Tibial artery (tissue), 4 donors: Measurements from ENCODE around the gene CPTP.

Source experiments
- DNase-seq, 2 donors: peaks; one replicate each; pipeline ENCODE4 v3.0.0-alpha.2; 2019
- H3K27ac ChIP-seq, 2 donors: fragments of 200-600 bp; sonication (generic) in 1 of 2; 1 replicate in 1 of 2; 2 replicates in 1 of 2; pipeline ENCODE4 v1.5.1; 2018 to 2019; ENCODE audit warnings: mild to moderate bottlenecking in 1 of 2
- H3K27me3 ChIP-seq, 2 donors: fragments of 200-600 bp; sonication (generic) in 1 of 2; one replicate each; pipeline versions ENCODE4 v1.5.1 to v1.6.0; 2016 to 2019
- H3K36me3 ChIP-seq, 3 donors: fragments of 200-600 bp; sonication (generic) in 2 of 3; one replicate each; pipeline ENCODE4 v1.5.1; 2016 to 2019; ENCODE audit warnings: mild to moderate bottlenecking in 2 of 3
- H3K4me1 ChIP-seq, 4 donors: fragments of 200-600 bp; sonication (generic) in 2 of 4; 1 replicate in 3 of 4; 2 replicates in 1 of 4; pipeline ENCODE4 v1.5.1; 2016 to 2019
- H3K4me3 ChIP-seq, 2 donors: fragments of 200-600 bp; sonication (generic) in 1 of 2; 1 replicate in 1 of 2; 2 replicates in 1 of 2; pipeline ENCODE4 v1.5.1; 2018 to 2019; ENCODE audit warnings: mild to moderate bottlenecking in 2 of 2
- H3K9me3 ChIP-seq, 3 donors: fragments of 200-600 bp; sonication (generic) in 1 of 3; one replicate each; pipeline ENCODE4 v1.5.1; 2016 to 2019
- CTCF ChIP-seq, 2 experiments: fragments of 200-600 bp in 1 of 2; fragments of 450-650 bp in 1 of 2; IDR thresholded peaks; one replicate each; pipeline ENCODE4 v1.5.1; 2017 to 2019; ENCODE audit warnings: antibody characterized with exemption in 2 of 2, mild to moderate bottlenecking in 1 of 2, moderate library complexity in 1 of 2
- intact Hi-C: fragments of 100-400 bp; cut with DNase I; formaldehyde crosslinking; loops from one replicate; pipeline ENCODE4 v1.15.0; 2023; ENCODE audit warnings: low total_unique reads

The CPTP gene

DNA sequence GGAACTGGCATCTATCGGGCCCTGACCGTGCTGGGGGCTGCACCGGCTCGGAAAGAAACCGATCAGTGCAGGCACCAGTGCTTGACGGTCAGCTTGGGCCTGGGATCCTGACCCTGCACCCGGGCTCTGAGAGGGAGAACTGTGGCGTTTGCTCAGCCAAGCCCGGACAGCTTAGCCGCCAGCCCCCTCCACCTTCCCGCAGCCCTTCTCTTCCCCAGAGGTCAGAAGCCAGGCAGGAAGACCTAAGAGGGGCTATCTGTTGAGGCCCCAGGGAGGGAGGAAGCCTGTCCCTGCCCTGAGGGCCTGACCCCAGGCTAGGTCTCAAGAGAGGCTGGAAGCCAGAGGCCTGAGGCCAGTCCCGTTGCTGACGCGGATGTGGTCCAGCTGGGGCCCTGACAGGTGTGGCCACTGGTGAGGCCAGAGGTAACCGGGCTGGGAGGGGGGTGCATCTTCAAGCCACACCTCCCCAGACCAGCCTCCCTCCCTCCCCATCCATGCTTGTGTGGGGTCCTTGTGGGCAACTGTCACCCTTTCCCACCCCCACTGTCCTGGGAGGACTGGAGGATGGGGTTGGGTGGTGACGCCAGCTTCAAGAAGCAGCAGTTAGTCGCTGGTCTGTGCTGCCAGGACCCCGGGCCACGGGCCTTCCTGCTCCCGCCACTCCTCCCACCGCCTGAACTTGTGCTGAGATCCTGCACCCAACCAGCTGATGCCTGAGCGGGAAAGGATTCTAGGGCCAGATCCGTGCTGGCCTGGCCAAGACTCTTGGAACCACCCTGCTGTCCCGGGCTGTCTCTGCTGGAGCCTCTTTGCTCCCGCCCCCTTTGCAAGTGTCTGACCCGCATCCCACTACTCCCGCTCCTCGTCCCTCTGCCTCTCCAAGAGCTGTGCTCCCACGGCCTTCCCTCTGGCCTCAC lies 27.2 kb downstream of the CPTP start:
- TF ChIP-seq CTCF (IDR thresholded peaks at IDR 0.05): no peak
- Histone ChIP-seq H3K4me3 (no peak overlapping the region), H3K36me3 (peaks cover 9 to 27% (median 24%) of the 10 kb centered on the region in 3 donors), H3K27ac (peak overlapping the region; percentile 4 to 63), H3K9me3 (no peaks in the 10 kb centered on the region), H3K27me3 (no peaks in the 10 kb centered on the region), H3K4me1 (peaks cover 0 to 74% (median 63%) of the 10 kb centered on the region in 4 donors)
- intact Hi-C loops: no loop called here
- DNase-seq: peak in 1 of 2 donors; percentile 63

DNA sequence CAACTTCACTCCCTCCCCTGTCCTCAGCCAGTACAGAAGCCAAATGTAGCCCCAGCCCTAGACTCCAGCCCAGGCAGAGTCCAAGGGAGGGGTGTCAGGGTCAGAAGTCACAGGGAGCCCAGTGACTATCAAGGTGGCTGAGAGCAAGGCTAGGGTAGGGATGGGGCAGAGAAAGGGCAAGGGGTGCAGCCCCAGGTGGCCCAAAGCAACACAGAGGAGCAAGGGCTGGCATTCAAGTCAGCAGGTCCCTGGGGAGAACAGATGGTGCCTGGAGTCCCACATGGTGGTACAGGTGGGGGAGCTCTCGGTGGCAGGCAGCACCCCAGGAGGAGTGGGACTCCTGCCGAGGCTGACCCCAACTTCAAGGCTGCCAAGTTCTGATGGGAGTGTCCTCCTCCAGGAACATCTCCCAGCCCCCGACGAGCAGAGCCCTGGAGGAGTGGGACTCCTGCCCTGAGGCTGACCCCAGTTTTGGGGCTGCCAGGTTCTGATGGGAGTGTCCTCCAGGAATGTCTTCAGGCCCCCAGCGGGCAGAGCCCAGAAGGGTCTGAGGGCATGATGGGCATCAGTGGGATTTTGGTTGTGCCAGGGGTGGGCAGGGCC lies 28.3 kb downstream of the CPTP start:
- no peaks in the 10 kb centered on the region for H3K27me3 ChIP-seq
- H3K4me3 ChIP-seq: no peak overlapping the region

GRCh38 chr1:1353389-1354151 lies 29.0 kb downstream of the CPTP start:
- Histone ChIP-seq H3K36me3 (peaks cover 9 to 27% (median 24%) of the 10 kb centered on the region in 3 donors), H3K27me3 (no peaks in the 10 kb centered on the region), H3K9me3 (no peaks in the 10 kb centered on the region), H3K4me1 (peaks cover 0 to 73% (median 60%) of the 10 kb centered on the region in 4 donors), H3K4me3 (no peak overlapping the region), H3K27ac (peak overlapping the region; percentile 19 to 39)
- intact Hi-C loops: no loop called here
- no peak for TF ChIP-seq CTCF (IDR thresholded peaks at IDR 0.05)
- no peak for DNase-seq

More for the DNA sequence above, 28.3 kb downstream of the CPTP start:
- no peaks in the 10 kb centered on the region for H3K9me3 ChIP-seq
- intact Hi-C loops: no loop called here
- no peak for TF ChIP-seq CTCF (IDR thresholded peaks at IDR 0.05)
- H3K27ac ChIP-seq: peak overlapping the region in 1 of 2 donors; percentile 63
- peaks cover 0 to 73% (median 60%) of the 10 kb centered on the region in 4 donors for H3K4me1 ChIP-seq
- H3K36me3 ChIP-seq: peaks cover 9 to 27% (median 24%) of the 10 kb centered on the region in 3 donors
- no peak for DNase-seq

- peaks cover 9 to 27% (median 24%) of the 10 kb centered on the region in 3 donors for H3K36me3 ChIP-seq
- H3K9me3 ChIP-seq: no peaks in the 10 kb centered on the region
- H3K27me3 ChIP-seq: no peaks in the 10 kb centered on the region
- no peak for DNase-seq
- TF ChIP-seq CTCF (IDR thresholded peaks at IDR 0.05): no peak
- peaks cover 0 to 83% (median 70%) of the 10 kb centered on the region in 4 donors for H3K4me1 ChIP-seq
- peak overlapping the region; percentile 94 to 97 for H3K27ac ChIP-seq
- intact Hi-C loops: no loop called here
- peak overlapping the region; percentile 71 to 78 for H3K4me3 ChIP-seq
Observed at GRCh38 chr1:1354271-1355247, 30.0 kb downstream of the CPTP start.
